Measurements from ENCODE around the gene SHB. TPM values are rescaled to one million over a fixed set of nuclear protein-coding genes. Genes with fewer than 3 reads are reported as not detected.

The SHB gene
- total and polyA plus RNA-seq, 2 of the 8 experiments (the other 6 are each of a cell fraction or from before 2014, with no cell fraction given) = 4.1 to 12.6 TPM

GRCh38 chr9:37959976-37960375 is 109.1 kb downstream of the SHB start:
- H2BK120ac ChIP-seq (replicated peaks; ENCODE audit: low read depth, low read length) = no peak overlapping the region
- no peaks in the 10 kb centered on the region for H3K79me2 ChIP-seq (ENCODE audit: control insufficient read depth in 1 of 2, insufficient read depth in 2 of 2, low read length in 2 of 2)
- H3K4ac ChIP-seq (replicated peaks; ENCODE audit: insufficient read length, low read depth, low read length) = no peak overlapping the region
- no peak overlapping the region for H3K23ac ChIP-seq (ENCODE audit: insufficient read length)
- CTCF ChIA-PET (ENCODE audit: partially characterized antibody) = interaction anchor here (0.6 to 1.6 kb wide), 7 partner anchors 12 to 304 kb away, joined by 3 to 5 read pairs (median 3); no protein-coding TSS in a partner anchor
- peaks cover 3% of the 10 kb centered on the region; the same call in 1 of the 2 replicates for H3K79me1 ChIP-seq (ENCODE audit: low read depth, low read length)
- no peak overlapping the region for H4K91ac ChIP-seq (replicated peaks; ENCODE audit: insufficient read length, low read length)
- H4K20me1 ChIP-seq (replicated peaks in 1 of 2; ENCODE audit: control insufficient read depth in 1 of 2, insufficient read depth in 2 of 2, low read length in 2 of 2) = peaks cover 3 to 4% of the 10 kb centered on the region in 2 experiments
- no peak overlapping the region for H4K5ac ChIP-seq (ENCODE audit: insufficient read length, low read depth, low read length)
- no peak overlapping the region for H3K56ac ChIP-seq (replicated peaks; ENCODE audit: insufficient read length, low read depth, low read length)
- DNase-seq (ENCODE audit: low read depth in 1 of 2, low spot score in 2 of 2) = no peak
- H2AK5ac ChIP-seq (ENCODE audit: low read depth, low read length) = no peak overlapping the region
- WGBS, 2 experiments (ENCODE audit: extremely low coverage in 1 of 2, insufficient coverage in 1 of 2, insufficient read length in 1 of 2, insufficient replicate concordance in 2 of 2, low coverage in 1 of 2, low lambda C conversion rate in 2 of 2, missing lambda C conversion rate in 1 of 2) = 77% methylated on average over 4 of the region's 4 CpGs; no CpG with 5 or more reads in 1 of the 2 experiments
- H3K4me2 ChIP-seq (ENCODE audit: insufficient read depth in 1 of 2, low read depth in 2 of 2, low read length in 2 of 2) = no peak overlapping the region
- H3K4me1 ChIP-seq (replicated peaks in 1 of 4; ENCODE audit: control insufficient read depth in 3 of 4, insufficient read depth in 4 of 4, low read length in 3 of 4) = peaks cover 0 to 3% (median 0%) of the 10 kb centered on the region in 4 experiments; a peak in 2 of 7 replicates
- H3K27me3 ChIP-seq (replicated peaks in 1 of 4; ENCODE audit: control insufficient read depth in 3 of 4, extremely low read depth in 1 of 4, insufficient read depth in 3 of 4, low read length in 3 of 4) = no peaks in the 10 kb centered on the region
- no peak overlapping the region for H2AFZ ChIP-seq (ENCODE audit: low read length)
- H3K18ac ChIP-seq (ENCODE audit: extremely low read depth, low read length) = no peak overlapping the region
- H3K9me3 ChIP-seq (ENCODE audit: insufficient read depth in 2 of 2, low read depth in 1 of 2, low read length in 1 of 2) = no peaks in the 10 kb centered on the region
- H3K4me3 ChIP-seq (ENCODE audit: extremely low read depth in 1 of 4, insufficient read depth in 2 of 4, low read depth in 3 of 4, low read length in 4 of 4) = no peak overlapping the region
- H2BK15ac ChIP-seq (ENCODE audit: low read length) = no peak overlapping the region
- H3K23me2 ChIP-seq (ENCODE audit: low read depth, low read length) = no peaks in the 10 kb centered on the region
- H2BK5ac ChIP-seq (ENCODE audit: low read depth, low read length) = no peak overlapping the region
- H3K9ac ChIP-seq (replicated peaks in 1 of 4; ENCODE audit: extremely low read depth in 1 of 4, low read depth in 3 of 4, low read length in 3 of 4) = no peak overlapping the region
- H2BK20ac ChIP-seq (ENCODE audit: low read length) = no peak overlapping the region
- FAIRE-seq = no peak
- H3K36me3 ChIP-seq (ENCODE audit: control insufficient read depth in 2 of 4, insufficient read depth in 4 of 4, low read length in 3 of 4) = no peaks in the 10 kb centered on the region; a peak in 1 of 8 replicates
- H4K8ac ChIP-seq (ENCODE audit: extremely low read depth, insufficient read depth, low read length) = no peak overlapping the region
- TF ChIP-seq NRF1 (IDR thresholded peaks at IDR 0.05; ENCODE audit: low read depth, low read length) (no peak), RBBP5 (IDR thresholded peaks at IDR 0.05; ENCODE audit: borderline replicate concordance, low read depth, low read length) (no peak), CEBPB (IDR thresholded peaks at IDR 0.05; ENCODE audit: low read depth, low read length) (no peak)
- no peak overlapping the region for H3K14ac ChIP-seq (ENCODE audit: insufficient read length)
- no peak overlapping the region for H2BK12ac ChIP-seq (ENCODE audit: low read depth, low read length)
- H3K27ac ChIP-seq (ENCODE audit: low read depth, low read length) = no peak overlapping the region
- POLR2A ChIA-PET (ENCODE audit: partially characterized antibody) = interaction anchor here (1.5 to 1.6 kb wide), 2 partner anchors 10 to 13 kb away, joined by 3 to 6 read pairs; no protein-coding TSS in a partner anchor
